Adipocyte (in vitro differentiated cells): ENCODE data around the gene TTYH2.
A peak's percentile ranks its signal among the peaks of the same experiment; 100 is the strongest.

Experiments used
- DNase-seq: peaks from one replicate; pipeline ENCODE4 v3.0.0-alpha.2; 2015; ENCODE audit warnings: low read depth
- H3K27me3 ChIP-seq: replicated peaks from 2 replicates; pipeline ENCODE4 v1.7.0; 2013; ENCODE audit warnings: mild to moderate bottlenecking, low read length, moderate library complexity; ENCODE audit not compliant: control insufficient read depth, insufficient read depth
- H3K36me3 ChIP-seq: 2 replicates; pipeline ENCODE4 v1.7.0; 2013; ENCODE audit warnings: low read length, mild to moderate bottlenecking, moderate library complexity; ENCODE audit not compliant: control insufficient read depth, insufficient read depth, severe bottlenecking
- H3K4me1 ChIP-seq: 2 replicates; pipeline ENCODE4 v1.7.0; 2013; ENCODE audit warnings: mild to moderate bottlenecking, low read length, moderate library complexity; ENCODE audit not compliant: control insufficient read depth, insufficient read depth
- H3K4me3 ChIP-seq: 2 replicates; pipeline ENCODE4 v1.7.0; 2013; ENCODE audit warnings: mild to moderate bottlenecking, low read length, moderate library complexity
- H3K9ac ChIP-seq: 2 replicates; pipeline ENCODE4 v1.7.0; 2013; ENCODE audit warnings: mild to moderate bottlenecking, low read length, moderate library complexity
- H3K9me3 ChIP-seq: 2 replicates; pipeline ENCODE4 v1.7.0; 2013; ENCODE audit warnings: mild to moderate bottlenecking, low read length, moderate library complexity; ENCODE audit not compliant: control insufficient read depth

Gene TTYH2

DNA sequence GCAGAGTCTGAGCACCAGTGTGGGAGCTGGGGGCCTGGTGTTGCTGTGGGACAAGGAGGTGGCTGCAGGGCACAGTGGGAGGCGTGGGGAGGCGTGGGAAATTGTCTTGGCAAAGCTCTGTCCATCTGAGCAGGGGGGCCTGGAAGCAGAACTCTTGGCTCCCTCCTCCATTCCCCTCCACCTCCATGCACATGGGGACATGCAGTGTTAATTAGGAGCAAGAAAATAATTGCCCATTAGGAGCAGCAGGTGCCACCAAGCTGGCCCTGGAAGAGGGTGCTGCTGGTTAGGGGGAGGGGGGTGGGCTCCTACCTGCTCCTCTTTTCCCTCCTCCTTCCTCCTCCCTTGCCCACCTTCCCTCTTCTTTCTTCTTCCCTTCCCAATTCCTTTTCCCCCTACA is 4.5 kb downstream of the TTYH2 start:
- DNase-seq = no peak
- Histone ChIP-seq H3K9me3 (no peaks in the 10 kb centered on the region), H3K27me3 (no peaks in the 10 kb centered on the region), H3K4me1 (peaks cover 5% of the 10 kb centered on the region), H3K4me3 (no peak overlapping the region), H3K36me3 (no peaks in the 10 kb centered on the region), H3K9ac (no peak overlapping the region)

DNA sequence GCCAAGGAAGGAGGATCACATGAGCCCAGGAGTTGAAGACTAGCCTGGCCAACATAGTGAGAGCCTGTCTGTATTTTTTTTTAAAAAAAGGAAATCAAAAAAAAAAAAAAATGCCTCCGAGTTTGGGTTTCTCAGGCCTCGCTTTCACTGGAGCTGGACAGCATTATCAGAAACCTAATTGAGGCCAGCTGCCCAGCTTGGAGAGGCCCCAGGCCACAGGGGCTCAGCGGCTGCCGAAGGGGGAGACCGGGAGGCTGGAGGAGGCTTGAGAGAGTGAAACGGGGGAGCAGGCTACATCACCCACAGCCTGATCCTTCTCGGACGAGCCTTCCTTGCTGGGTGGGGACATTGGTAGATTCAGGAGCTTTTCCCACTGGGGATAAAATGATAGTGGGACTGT is 5.1 kb downstream of the TTYH2 start:
- no peaks in the 10 kb centered on the region for H3K36me3 ChIP-seq
- H3K27me3 ChIP-seq = no peaks in the 10 kb centered on the region
- no peak overlapping the region for H3K9ac ChIP-seq
- DNase-seq = peak; percentile 76
- H3K4me3 ChIP-seq = no peak overlapping the region
- peaks cover 4% of the 10 kb centered on the region for H3K4me1 ChIP-seq
- no peaks in the 10 kb centered on the region for H3K9me3 ChIP-seq

- Histone ChIP-seq H3K27me3 (no peaks in the 10 kb centered on the region), H3K9me3 (no peaks in the 10 kb centered on the region), H3K36me3 (no peaks in the 10 kb centered on the region), H3K9ac (no peak overlapping the region), H3K4me1 (peaks cover 4% of the 10 kb centered on the region), H3K4me3 (no peak overlapping the region)
- DNase-seq = peak; percentile 37
Observed at GRCh38 chr17:74219576-74220133, 6.3 kb downstream of the TTYH2 start.

- no peak overlapping the region for H3K9ac ChIP-seq
- H3K27me3 ChIP-seq = no peaks in the 10 kb centered on the region
- no peak for DNase-seq
- H3K9me3 ChIP-seq = no peaks in the 10 kb centered on the region
- no peak overlapping the region for H3K4me3 ChIP-seq
- peaks cover 4% of the 10 kb centered on the region for H3K4me1 ChIP-seq
- H3K36me3 ChIP-seq = no peaks in the 10 kb centered on the region
Observed at GRCh38 chr17:74220219-74220618, 6.8 kb downstream of the TTYH2 start.

- Histone ChIP-seq H3K9me3 (no peaks in the 10 kb centered on the region), H3K27me3 (peaks cover 4% of the 10 kb centered on the region), H3K9ac (no peak overlapping the region), H3K36me3 (no peaks in the 10 kb centered on the region), H3K4me3 (no peak overlapping the region), H3K4me1 (peaks cover 4% of the 10 kb centered on the region)
- DNase-seq = no peak
Observed at GRCh38 chr17:74220946-74221818, 7.8 kb downstream of the TTYH2 start.

- H3K4me3 ChIP-seq = no peak overlapping the region
- no peak overlapping the region for H3K9ac ChIP-seq
- peaks cover 8% of the 10 kb centered on the region for H3K27me3 ChIP-seq
- peaks cover 4% of the 10 kb centered on the region for H3K4me1 ChIP-seq
- no peaks in the 10 kb centered on the region for H3K36me3 ChIP-seq
- DNase-seq = no peak
- H3K9me3 ChIP-seq = no peaks in the 10 kb centered on the region
Observed at GRCh38 chr17:74222399-74222798, 9.0 kb downstream of the TTYH2 start.

DNA sequence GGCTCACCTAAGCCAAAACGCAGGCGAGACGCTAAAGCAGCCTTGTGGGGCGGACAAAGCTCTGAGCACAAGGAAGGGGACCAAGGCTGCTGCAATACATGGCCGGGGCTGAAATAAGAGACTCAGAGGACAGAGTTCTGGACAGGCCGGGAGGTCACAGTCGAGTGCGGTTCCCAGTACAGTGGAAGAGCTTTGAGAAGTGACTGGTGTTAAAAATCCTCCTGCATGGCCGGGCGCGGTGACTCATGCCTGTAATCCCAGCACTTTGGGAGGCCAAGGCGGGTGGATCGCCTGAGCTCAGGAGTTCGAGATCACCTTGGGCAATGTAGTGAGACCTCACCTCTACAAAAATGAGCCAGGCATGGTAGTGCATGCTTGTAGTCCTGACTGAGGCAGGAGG is 10.5 kb downstream of the TTYH2 start:
- no peak overlapping the region for H3K9ac ChIP-seq
- no peaks in the 10 kb centered on the region for H3K36me3 ChIP-seq
- H3K27me3 ChIP-seq = peaks cover 8% of the 10 kb centered on the region
- DNase-seq = no peak
- no peak overlapping the region for H3K4me3 ChIP-seq
- H3K9me3 ChIP-seq = no peaks in the 10 kb centered on the region
- H3K4me1 ChIP-seq = peaks cover 4% of the 10 kb centered on the region

DNA sequence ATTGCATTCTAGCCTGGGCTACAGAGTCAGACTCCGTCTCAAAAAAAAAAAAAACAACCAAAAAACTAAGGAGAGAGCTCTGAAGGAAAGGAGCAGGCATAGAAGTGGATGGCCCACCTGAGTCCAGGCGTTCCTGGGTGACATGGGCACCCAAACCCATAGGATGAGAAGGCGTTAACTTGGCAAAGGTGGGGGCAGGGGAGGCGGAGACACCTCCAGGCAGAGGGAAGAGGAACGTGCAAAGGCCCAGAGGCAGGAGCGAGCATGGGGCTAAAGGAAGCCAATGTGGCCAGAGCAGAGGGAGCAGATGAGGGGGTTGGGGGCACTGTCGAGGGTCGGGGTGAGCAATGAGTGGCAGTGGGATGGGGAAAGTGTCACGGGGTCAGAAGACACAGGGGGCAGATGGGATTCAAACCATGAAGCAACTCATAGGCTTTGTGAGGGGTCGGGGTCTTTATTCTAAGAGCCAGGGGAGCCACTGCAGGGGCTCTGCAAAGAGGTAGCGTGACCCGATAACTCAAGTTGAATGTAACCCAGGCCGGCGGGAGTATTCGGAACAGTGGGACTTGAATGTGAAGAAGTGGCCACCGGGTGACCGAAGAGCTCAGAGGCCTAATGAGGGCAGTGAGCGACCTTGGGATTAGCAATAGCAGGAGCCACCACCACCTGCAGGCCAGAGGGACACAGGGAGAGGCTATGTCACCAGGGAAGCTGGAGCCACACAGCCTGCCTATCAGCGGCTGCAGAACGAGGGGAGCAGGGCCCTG is 11.8 kb downstream of the TTYH2 start:
- H3K36me3 ChIP-seq = no peaks in the 10 kb centered on the region

GRCh38 chr17:74226252-74226651 is 12.9 kb downstream of the TTYH2 start:
- no peak for DNase-seq
- H3K4me3 ChIP-seq = no peak overlapping the region
- no peak overlapping the region for H3K9ac ChIP-seq
- peaks cover 8% of the 10 kb centered on the region for H3K27me3 ChIP-seq
- H3K9me3 ChIP-seq = no peaks in the 10 kb centered on the region
- H3K4me1 ChIP-seq = no peaks in the 10 kb centered on the region
- H3K36me3 ChIP-seq = no peaks in the 10 kb centered on the region

More for the DNA sequence above, 11.8 kb downstream of the TTYH2 start:
- Histone ChIP-seq H3K4me3 (no peak overlapping the region), H3K9ac (no peak overlapping the region), H3K27me3 (peaks cover 8% of the 10 kb centered on the region), H3K9me3 (no peaks in the 10 kb centered on the region), H3K4me1 (no peaks in the 10 kb centered on the region)
- no peak for DNase-seq

DNA sequence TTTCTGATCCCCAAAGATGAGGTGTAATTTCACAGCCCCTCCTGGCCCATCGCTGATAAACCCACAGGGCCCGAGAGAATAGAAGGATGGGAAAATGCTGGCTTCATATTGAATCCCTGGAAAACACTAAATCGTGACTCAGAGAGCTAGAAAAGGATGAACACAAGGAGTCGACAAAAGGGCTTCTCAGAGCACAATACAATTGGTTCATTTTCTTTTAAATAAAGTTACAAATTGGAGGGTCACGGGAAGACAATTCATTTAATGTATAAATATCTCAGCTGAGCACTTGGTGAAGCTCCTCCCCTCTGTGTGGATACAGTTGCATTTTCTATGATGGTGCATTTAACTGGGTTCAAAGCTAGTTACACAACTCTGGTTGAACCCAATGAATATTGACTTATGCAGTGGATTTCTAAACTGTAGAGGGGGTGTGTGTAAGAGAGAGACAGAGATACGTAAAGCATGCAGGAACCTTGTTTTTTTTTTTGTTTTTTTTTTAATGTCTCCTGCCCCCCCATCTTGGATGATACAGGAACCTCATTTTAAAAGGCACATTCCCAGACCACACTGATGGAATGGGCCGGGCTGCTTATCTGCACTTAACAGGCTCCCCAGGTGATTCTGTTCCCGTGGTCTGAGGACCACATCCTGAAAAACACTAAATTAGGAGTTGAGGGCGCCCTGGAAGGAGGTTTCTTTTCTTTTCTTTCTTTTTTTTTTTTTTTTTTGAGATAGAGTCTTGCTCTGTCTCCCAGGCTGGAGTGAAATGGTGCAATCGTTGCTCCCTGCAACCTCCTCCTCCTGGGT is 14.1 kb downstream of the TTYH2 start:
- no peaks in the 10 kb centered on the region for H3K36me3 ChIP-seq

More for the DNA sequence above, 14.1 kb downstream of the TTYH2 start:
- H3K9ac ChIP-seq = no peak overlapping the region
- peaks cover 8% of the 10 kb centered on the region for H3K27me3 ChIP-seq
- H3K4me1 ChIP-seq = no peaks in the 10 kb centered on the region
- no peak overlapping the region for H3K4me3 ChIP-seq
- DNase-seq = no peak
- H3K9me3 ChIP-seq = no peaks in the 10 kb centered on the region
